ENCODE results near the gene SEC14L1. TPM values are rescaled to one million over a fixed set of nuclear protein-coding genes. Genes with fewer than 3 reads are reported as not detected.

Gene SEC14L1
- 53.5 to 69.6 TPM (median 56.1 TPM) in 5 replicates for total RNA-seq (2022; extraction: Qiagen RNA extraction)

GRCh38 chr17:77140878-77141767 is at the start of gene SEC14L1:
Gene SEC14L1, plus strand, starts transcription at chr17:77140969. Its CDS starts 2,628 bp downstream, at chr17:77143597.

